CD4-positive, alpha-beta T cell treated with Interleukin-10 for 1 hour (primary cell): ENCODE results near the gene PON3.

Experiments used
- DNase-seq: peaks from one replicate; pipeline ENCODE4 v3.0.0-alpha.2; 2020

Gene PON3

DNA sequence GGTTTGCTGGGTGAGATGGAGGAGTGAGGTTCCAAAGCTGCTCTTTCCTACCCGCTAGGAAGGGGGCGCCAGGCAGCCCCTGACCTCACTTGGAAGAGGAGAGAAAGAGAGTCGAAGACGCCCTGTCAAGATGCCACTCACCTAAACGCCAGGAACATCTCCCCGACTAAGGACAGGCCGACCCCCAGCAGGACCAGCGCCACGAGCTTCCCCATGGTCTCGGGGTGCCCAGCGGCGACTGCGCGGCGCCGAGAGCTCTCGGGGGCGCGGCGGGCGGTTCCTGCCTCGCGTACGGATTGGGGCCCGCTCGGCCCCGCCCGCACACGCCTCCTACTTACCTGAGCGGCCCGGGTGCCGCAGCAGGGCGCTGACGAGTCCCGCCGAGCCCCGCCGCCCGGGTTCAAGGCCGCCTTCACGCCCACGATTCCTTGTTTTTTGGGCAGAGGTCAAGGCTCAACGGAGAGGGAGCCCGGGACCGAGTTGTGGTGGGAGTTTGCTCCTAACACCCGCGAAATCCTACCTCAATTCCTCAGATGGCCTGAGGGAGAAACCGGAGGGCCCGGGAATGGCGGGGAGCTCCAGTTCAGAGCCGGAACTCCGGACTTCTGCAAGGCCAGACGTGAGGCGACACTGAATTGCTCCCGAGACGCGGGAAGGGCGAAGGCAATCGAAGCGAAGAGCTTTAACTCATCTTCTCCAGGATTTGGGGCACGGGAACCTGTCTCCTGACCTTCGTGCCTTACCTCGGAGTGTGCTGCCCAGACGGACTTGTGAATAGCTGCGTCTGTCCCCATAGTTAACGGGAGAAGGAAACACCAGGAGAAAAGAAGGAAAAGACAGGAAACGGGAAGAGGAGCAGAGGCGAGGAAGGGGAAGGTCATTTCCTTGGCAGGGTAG lies at the start of gene PON3:
TSS of gene PON3 (minus strand) at position 240 of the 897 bp plus-strand sequence. CDS start at position 215, 25 bp downstream.
- DNase-seq = peak; percentile 11

DNA sequence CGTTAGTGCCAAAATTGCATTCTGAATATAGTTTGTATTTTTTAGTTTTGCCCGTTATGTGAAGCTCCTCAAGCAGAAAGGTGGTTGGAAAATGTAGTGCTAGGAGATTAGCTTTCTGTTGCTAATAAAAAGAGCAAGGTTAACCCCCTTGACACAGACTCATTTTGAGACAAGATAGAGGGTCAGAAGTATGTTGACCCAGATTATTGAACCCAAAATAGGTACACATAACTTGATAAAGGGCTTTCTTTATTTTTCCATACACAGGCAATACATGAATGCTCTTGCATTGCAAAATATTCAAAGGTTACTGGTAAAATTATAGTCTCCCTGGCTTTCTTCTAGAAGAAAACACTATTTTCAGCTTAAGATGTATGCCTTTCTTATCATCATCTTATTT lies 48.6 kb upstream of the PON3 start:
- no peak for DNase-seq

DNA sequence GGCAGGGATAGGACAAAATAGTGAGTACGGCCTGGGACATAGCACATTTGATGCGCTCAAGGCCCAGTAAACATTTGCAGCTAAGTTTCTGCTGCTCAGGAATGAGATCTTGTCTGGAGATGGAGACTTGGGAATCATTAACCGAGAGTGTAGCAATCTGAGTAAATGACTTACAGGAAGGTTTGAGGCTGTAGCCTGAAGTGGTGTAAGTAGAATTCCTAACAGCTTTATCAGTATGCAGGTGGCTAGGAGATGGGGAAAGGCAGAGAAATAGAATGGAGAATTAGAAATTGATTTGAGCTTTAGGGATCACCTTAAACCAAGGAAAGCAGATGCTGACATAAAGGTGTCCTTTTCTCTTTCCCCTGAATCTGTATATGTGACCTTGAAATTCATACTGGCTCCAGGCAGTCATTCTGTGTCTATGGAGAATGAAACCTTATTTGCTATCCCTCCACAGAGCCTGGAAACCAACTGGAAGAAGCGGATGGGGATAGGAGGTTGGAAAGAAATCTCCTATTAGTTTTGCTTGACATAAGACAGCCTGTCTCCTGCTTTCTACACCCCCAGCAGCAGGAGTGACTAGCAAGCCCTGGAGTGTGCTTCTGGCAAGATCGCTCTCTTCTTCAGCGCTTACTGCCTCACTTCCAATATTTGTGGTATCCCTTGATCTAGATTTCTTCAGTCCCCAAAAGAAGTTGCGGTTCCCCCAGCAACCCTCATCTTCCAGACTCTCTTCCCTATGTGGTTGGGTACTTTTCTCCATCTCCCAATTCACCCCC lies 45.1 kb upstream of the PON3 start:
- DNase-seq = no peak

DNA sequence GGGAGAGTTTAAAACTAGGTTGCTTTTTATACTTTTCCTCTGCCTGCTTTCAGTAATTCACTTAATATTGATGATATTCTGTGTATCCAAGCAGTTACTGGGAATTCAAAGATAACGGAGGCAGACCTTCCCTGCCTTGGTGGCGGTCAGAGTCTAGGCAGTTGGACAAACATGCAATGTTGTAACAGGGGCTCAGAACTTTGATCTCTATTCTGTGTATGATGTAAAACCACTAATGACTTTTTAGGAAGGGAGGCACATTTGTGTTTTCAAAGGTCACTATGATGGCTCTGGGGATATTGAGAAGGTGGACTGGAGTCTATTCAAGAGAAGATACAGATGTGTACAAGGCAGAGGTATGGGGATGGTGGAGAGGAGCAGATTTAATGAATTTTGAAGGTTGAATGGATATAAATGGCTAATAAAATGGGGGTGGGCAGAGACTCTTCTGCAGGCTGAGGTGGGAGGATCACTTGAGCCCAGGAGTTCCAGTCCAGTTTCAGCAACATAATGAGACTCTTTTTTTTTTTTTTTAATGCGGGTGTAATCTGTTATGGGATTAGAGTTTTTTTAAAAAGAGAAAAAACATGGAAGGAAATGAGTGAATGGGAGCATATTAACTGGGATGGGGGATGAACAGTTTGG lies 44.3 kb upstream of the PON3 start:
- no peak for DNase-seq

DNA sequence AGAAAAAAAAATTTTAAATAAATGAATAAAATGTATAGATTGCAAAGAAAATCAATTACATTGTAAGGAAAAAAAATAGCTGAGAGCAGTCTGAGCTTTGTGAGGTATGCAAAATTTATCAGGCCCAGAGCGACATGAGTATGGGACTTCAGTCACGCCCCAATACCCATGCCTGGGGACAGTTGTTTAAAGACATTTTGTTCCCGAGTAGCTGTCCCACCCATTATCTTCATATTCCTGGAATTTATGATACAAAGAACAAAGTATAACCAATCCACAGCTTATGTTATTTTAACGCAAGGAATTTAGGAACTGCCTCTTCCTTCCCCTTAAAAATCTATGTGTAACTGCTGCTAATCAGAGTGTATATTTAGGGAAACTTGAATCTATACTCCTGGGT lies 40.2 kb upstream of the PON3 start:
- no peak for DNase-seq

DNA sequence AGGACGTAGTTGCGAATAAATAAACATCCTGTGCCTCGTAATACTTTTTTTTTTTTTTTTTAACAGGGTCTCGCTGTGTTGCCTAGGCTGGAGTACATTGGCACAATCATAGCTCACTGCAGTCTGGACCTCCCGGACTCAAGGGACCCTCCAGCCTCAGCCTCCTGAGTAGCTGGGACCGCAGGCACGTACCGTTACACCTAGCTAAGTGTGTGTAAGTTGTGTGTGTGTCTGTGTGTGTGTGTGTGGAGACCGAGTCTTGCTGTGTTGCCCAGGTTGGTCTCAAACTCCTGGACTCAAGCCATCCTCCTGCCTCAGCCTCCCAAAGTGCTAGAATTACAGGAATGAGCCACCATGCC lies 39.2 kb upstream of the PON3 start:
- no peak for DNase-seq

DNA sequence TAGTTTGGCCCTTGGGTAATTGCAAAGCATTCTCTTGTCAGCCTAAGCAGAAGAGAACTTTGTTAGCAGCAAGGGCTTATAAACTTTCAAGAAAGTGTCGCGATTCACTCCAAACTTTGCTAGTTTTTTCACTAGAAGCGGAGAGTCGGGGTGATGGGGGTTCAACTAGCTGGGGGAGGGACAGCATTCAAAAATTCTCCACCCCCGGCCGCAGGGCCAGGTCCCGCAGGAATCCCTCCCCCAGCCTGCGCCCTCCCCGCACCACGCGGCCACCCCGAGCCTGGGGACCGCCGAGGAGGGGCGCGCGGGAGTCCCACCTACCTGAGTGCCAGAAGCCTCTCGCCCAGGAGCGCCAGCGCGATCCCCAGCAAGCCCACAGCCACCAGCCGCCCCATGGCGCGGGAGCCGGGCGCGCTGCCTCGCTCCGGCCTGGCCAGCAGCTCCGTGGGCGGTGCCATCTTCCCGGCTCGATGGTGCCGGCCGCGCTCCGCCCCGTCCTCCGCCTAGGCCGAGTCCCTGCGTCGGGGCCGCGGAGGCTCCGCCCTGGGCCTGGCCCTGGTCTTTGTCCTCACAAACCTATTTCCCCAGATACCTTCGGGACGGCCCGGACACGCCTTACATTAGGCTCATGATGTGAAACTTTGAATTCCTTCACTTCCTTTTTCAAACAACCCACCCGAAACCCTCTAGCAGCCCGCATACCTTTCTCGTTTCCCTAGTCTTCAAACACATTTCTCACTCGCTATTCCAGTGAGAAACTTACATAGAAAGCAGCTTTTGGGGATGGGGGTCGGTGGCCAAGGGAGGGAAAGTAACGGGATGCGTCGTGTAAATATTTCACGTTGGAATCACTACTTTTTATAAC lies 38.6 kb upstream of the PON3 start, which contains the start of gene PON2:
TSS of gene PON2 (minus strand) at position 472 of the 865 bp plus-strand sequence. CDS start at position 395, 77 bp downstream.
- peak; percentile 46 for DNase-seq

DNA sequence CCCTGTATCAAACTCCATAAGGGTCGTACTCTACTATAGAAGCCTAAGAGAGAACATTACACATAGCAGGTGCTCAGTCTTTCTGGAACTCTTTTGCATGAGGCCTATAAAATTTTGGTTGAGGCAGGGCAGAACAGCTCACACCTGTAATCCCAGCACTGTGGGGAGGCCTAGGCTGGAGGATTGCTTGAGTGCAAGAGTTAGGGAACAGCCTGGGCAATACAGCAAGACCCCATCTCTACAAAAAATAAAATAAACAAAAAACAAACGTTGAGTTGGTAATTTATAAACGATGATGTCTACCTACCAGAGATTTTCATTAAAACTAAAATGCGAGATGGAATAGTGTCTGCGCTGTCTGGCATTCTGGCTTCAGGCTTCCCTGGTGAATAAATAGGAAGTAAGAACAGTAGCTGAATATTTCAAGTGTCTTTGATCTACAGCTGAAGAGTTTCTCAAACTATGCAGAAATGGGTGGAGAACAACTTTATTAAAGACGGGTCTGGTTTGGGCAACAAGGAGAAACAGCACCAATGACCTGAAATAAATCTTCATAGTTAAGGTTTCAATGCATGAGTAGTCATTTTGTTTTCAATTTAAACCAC lies 37.9 kb upstream of the PON3 start:
- DNase-seq = no peak

DNA sequence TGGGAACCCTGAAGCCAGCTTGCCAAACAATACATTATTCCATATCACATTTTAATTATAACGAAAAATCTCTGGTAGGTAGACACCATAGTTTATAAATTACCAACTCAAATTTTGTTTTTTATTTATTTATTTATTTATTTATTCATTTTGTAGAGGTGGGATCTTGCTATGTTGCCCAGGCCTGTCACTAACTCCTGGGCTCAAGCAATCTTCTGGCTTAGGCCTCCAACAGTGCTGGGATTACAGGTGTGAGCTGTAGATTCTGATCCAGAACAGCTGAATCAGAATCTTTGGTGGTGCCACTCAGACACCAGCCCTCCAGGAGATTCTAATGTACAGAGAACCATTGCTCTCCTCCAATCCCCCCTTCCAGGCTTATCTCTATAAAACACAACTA lies 37.0 kb upstream of the PON3 start:
- no peak for DNase-seq

DNA sequence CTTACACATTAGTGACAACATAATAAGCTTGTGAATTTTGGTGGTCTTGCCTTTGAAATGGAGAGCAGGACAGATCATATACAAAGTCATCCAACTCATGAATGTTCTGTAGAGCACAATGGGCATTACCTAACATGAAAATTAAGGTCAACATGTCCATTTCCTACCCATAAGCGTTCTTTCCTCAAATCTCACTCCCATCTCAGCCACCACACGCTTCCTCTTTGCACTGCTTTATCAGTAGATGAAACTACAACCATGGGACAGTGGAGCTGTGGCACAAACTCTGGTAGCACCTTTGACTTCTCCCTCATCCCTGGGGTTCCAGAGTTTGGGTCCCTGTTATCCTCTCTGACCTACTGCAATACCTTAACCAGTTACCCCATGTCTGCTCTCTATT lies 36.4 kb upstream of the PON3 start:
- no peak for DNase-seq

DNA sequence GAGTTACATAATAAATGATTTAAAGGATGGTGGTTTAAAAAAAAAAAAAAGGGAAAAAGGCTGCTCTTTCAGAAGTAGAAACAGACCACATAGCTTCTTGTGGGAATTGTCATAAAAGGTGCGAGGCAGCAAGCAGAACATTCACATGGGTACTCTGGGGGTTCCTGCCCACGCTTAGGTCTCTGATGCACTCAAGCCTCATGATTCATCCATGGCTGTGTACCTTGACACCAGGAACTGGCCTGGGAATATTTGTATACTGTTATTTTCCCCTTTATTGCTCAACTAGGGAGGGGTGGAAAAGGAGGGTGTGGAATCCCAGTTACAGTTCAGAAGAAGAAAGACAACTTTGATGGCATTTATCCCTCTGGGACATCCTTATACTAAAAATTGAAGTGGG lies 34.7 kb upstream of the PON3 start:
- no peak for DNase-seq

DNA sequence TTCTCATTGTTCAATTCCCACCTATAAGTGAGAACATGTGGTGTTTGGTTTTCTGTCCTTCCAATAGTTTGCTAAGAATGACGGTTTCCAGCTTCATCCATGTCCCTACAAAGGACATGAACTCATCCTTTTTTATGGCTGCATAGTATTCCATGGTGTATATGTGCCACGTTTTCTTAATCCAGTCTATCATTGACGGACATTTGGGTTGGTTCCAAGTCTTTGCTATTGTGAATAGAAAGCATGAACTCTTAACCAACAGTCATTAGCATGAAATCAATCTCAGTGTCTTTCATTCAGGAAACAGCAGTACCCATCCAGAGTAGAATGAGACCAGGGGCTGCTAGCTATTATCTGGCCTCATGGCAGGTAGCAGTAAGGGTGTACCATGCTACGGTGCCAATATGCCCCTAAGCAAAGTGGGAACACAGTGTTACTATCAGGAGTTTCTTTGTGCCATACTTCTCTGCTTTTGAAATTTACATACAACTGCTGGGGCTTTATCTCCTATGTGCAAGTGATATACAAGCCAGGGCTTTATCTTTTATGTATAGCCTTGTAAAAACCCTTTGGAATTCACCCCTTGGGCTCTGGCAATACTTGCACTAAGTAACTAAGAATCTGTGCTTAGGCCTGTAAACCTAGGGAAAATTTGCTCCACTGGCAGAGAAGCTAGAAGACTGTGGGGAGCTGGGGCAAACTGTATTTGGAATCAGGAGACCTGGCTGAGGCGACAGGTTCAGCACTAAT lies 33.2 kb upstream of the PON3 start:
- no peak for DNase-seq

DNA sequence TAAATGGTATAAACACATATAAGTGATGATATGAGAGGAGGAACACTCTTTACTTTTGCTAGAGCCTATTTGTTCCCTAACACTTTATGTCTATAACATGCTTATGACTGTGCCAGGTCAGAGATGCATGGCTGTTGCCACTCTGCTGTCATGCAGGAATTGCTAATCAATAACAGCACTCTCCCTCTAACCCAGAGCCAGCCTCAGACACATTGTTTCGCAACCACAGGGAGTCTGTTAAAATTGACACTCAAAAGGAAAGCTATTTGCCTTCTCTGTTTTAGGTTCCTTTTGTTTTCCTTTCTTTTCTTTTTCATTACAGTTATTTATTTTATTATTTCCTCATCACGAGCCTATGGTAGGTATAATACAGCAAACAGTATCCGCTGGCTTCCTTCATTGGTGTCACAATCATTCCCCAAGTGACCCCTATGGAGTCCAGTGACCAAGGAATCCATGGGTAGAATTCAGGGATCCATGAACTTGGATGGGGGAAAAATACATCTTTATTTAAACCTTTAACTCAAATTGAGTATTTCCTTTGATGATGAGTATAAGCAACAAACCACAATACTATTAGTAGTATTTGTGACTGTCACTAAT lies 31.8 kb upstream of the PON3 start:
- no peak for DNase-seq

DNA sequence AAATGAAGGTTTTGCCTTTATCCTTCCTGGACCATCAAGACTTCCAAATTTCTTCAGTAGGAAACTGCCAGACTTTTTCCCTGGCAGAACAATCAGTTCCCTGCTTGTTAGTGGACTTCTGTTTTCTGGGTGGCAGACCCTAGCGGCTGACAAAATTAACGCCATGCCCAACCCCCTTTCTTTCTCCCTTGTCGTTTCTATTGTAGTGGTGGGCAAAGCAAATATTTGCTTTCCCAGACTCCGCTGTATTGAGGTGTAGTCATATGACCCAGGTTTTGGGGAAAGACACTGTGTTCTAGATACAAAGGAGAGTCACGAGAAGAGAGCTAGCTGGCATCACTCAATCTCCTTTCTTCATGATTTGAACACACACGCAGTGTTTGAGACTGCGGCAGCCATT lies 31.0 kb upstream of the PON3 start:
- no peak for DNase-seq

DNA sequence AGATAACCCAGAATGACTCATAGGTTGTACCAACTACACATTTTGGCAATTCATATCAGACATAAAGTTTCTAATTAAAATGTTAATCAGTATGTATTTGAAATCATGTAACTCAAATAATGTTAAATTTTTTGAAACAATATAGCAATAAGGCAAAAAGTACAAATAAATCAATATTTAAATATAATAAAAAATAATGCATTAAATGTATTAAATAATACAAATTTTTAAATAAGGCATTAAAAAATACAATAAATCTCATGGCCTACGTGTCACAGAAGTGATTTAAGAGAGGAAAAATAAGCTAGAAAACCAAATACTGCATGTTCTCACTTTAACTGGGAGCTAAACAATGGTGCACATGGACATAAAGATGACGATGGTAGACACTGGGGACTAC lies 29.5 kb upstream of the PON3 start:
- no peak for DNase-seq

DNA sequence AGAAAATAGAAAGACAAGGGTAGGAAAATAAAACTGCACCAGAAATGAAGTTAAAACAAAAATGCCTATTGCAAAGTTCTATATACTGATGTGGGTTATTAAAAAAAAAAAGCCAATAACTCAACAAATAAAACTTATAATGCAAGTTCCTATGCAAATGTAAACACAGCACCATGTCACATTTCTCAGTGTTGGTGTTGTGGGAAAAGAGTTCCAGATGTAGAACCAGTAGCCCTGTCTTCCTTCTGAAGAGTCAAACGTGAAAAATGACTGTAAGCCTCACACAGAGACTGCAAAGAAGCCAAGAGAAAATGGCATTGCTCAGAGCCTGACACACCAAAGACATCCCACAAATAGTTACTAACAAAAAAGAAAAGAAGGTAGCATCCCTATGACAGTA lies 28.5 kb upstream of the PON3 start:
- no peak for DNase-seq

DNA sequence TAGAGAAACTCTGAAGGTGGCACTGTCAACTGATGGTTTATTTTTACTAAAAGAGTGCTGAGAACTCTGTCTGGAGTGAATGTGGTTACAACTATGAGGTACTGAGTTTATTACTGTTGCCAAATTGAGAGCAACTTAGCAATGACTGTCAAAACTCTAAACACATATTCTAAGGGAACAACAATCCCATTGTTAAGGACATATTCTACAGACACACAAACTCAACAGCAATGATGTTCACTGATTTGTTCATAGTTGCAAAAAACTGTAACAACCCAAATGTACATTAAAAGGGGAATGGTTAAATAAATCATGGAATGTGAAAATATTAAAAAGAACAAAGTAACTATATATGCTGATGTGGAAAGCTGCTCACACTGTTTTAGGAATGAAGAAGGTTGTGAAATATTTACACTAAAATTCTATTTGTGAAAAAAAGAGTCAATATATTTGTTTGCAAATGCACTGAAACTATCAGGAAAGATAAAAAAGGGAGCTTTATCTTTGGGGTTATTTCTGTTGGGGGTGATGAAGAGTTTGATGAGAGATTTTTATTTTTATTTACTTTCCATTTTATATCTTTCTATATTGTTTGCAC lies 25.8 kb upstream of the PON3 start:
- DNase-seq = no peak

DNA sequence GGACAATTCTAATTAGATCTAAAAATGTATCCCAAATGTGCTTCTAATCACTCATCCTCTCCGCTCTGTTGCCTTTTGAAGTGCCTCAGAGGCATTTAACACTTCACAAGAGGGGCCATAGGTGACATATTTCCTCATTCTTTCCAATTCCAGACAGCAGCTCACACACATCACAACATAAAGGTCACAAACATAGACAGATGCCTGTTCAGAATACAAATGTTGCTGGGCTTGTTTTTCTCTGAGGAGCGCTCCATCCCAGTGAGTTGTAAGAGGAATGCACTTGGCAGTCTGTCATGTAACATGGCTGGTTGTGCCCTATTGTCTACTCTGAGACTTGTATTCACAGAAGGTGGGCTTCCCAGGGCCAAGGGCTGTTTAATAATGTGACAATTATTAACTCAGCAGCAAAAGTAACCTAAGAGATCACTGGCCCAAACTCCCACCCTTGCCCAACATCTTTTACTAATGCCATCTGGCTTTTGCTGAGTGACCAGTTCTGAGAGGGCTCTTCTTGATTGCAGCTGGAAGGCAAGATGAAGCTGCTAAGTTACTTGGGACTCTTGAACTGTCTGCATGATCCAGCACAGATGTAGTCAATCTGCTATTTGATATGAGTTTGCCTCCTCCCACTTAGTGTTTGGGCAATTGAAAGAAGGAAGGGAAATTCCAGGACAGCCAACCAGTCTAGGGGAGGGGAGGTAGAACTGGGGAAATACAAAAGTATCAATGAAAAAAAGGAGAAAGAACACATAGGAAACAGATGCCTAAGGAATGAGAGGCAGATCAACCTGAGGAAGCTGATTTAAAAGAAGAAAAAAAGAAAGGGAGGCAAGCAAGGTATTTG lies 25.0 kb upstream of the PON3 start:
- no peak for DNase-seq

DNA sequence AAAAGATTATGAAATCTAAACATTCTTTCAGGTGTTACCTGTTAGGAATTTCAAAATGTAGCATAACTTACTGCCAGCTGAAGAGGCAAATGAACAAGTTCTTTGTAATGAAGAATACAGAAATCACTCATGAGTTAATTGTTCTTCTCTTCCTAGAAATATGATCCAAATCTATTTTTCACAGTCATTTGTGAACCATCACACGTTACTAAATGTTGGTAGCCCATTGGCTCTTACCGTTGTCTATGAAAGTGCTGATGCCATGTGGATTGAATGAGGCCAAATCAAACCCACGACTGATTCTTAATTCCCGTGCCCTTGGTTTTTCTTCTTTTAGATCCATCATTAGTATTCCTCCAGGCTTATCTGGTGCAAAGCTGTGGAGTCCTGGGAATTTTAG lies 15.9 kb upstream of the PON3 start:
- no peak for DNase-seq

DNA sequence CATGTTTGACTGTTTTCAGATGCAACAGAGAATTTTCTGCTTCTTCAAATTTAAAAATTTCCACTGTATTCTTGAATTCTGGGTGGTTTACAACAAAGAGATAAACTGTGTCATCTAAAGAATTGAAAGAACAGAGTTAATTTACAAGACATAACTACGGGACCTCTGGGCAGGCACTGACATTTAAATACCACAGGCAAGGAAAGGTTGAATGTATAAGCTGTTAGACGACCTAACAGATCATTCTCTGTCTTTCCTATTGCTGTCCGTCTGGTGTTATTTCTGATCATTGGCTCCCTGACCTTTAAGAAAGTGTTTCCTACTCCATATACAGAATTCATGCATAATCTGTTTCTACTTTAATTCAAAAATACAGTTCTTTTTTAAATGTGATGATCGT lies 15.5 kb upstream of the PON3 start:
- no peak for DNase-seq
